Measurements from ENCODE around the gene THRA. TPM values are rescaled to one million over a fixed set of nuclear protein-coding genes. Genes with fewer than 3 reads are reported as not detected.

Gene THRA
- total and polyA plus RNA-seq, 9 of the 15 experiments (the other 6 are each of a cell fraction or from before 2014, with no cell fraction given), result 0.34 to 23.4 (median 12.7) TPM

- TF ChIP-seq PBX2 (CRISPR knock-in tag; IDR thresholded peaks at IDR 0.05; ENCODE audit: low read depth) (no peak), PBX2 (tag; conservative IDR thresholded peaks at IDR 0.05; ENCODE audit: low read depth) (no peak), ZNF146 (CRISPR knock-in tag; IDR thresholded peaks at IDR 0.05; ENCODE audit: unreplicated experiment) (no peak), USF2 (CRISPR knock-in tag; IDR thresholded peaks at IDR 0.05) (peak; percentile 38), HDAC2 (IDR thresholded peaks at IDR 0.05) (no peak; the same call in 1 of the 2 replicates), HMG20B (CRISPR knock-in tag; IDR thresholded peaks at IDR 0.05) (no peak), BDP1 (IDR thresholded peaks at IDR 0.05; ENCODE audit: insufficient read depth, insufficient read length) (no peak), DEAF1 (CRISPR knock-in tag; IDR thresholded peaks at IDR 0.05) (no peak), NBN (IDR thresholded peaks at IDR 0.05; ENCODE audit: low read depth) (no peak), MAFG (tag; conservative IDR thresholded peaks at IDR 0.05) (no peak), DNMT1 (IDR thresholded peaks at IDR 0.05) (peak; percentile 39; the same call in 1 of the 2 replicates), PYGO2 (tag; IDR thresholded peaks at IDR 0.05) (no peak), ZNF347 (CRISPR knock-in tag; IDR thresholded peaks at IDR 0.05; ENCODE audit: low read depth) (no peak), ETS1 (conservative IDR thresholded peaks at IDR 0.05; ENCODE audit: control insufficient read depth, low read depth, low read length) (no peak), ZKSCAN8 (CRISPR knock-in tag; IDR thresholded peaks at IDR 0.05) (no peak), KLF13 (tag; IDR thresholded peaks at IDR 0.05; ENCODE audit: borderline replicate concordance, low read depth) (no peak), ESRRA (IDR thresholded peaks at IDR 0.05; ENCODE audit: borderline replicate concordance, low read depth) (no peak), ZNF280A (IDR thresholded peaks at IDR 0.05; ENCODE audit: low read depth, partially characterized antibody) (no peak), ZNF282 (CRISPR knock-in tag; IDR thresholded peaks at IDR 0.05) (no peak), ESRRB (CRISPR knock-in tag; IDR thresholded peaks at IDR 0.05; ENCODE audit: borderline replicate concordance) (no peak)
Measured at GRCh38 chr17:40097931-40098845, 35.4 kb downstream of the THRA start (continued).

Data from K562 (cell line).